DOHH2 (cell line): Measurements from ENCODE around the gene PAQR4.

ENCODE experiments used
- EZH2phosphoT487 ChIP-seq: fragments of 200-600 bp; sonication (generic); IDR thresholded peaks from 2 replicates; pipeline ENCODE4 v1.6.1; 2017; ENCODE audit warnings: borderline replicate concordance, mild to moderate bottlenecking, antibody characterized with exemption, low read length, moderate library complexity, mixed read lengths
- TF ChIP-seq, protein P1 (sequence below): fragments of 200-600 bp; sonication (generic); IDR thresholded peaks from one replicate; pipeline ENCODE4 v1.5.1; 2014; ENCODE audit warnings: antibody characterized with exemption, mild to moderate bottlenecking, low read depth, low read length; ENCODE audit not compliant: poor library complexity, severe bottlenecking

DNA sequence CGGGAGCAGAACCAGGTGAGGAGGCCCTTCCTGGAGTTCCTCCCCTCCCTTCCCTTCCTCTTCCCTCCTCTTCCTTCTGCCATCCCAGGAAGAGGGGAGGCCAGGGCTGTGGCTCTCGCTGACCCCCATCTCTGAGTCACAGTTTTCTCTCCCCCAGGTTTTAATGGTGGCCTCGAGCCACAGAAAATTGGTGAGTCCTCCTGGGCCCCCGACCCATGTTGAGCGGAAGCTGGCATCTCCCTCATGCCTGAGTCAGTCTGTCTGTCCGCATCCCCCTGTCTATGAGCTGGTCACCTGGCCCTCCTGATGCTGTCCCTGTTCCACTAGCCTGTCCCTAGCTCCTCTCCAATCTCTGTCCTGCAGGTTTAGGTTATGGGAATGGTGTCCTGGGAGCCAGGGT, 30.8 kb downstream of the PAQR4 start:
- TF ChIP-seq, protein P1, sequence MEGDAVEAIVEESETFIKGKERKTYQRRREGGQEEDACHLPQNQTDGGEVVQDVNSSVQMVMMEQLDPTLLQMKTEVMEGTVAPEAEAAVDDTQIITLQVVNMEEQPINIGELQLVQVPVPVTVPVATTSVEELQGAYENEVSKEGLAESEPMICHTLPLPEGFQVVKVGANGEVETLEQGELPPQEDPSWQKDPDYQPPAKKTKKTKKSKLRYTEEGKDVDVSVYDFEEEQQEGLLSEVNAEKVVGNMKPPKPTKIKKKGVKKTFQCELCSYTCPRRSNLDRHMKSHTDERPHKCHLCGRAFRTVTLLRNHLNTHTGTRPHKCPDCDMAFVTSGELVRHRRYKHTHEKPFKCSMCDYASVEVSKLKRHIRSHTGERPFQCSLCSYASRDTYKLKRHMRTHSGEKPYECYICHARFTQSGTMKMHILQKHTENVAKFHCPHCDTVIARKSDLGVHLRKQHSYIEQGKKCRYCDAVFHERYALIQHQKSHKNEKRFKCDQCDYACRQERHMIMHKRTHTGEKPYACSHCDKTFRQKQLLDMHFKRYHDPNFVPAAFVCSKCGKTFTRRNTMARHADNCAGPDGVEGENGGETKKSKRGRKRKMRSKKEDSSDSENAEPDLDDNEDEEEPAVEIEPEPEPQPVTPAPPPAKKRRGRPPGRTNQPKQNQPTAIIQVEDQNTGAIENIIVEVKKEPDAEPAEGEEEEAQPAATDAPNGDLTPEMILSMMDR: no peak
- TF ChIP-seq EZH2phosphoT487: no peak
